SK-N-SH (cell line): ENCODE measurements around the gene ZNF417. TPM values are rescaled to one million over a fixed set of nuclear protein-coding genes. Genes with fewer than 3 reads are reported as not detected.

Experiments
- CTCF ChIA-PET: fragments of 300-600, 350-600 bp; formaldehyde crosslinking; extraction: SDS; loops from one replicate; lab custom pipeline; 2021; lab: Yijun Ruan, JAX
- POLR2A ChIA-PET: fragments of 350-600 bp; sonication (Branson Sonifier 250); formaldehyde crosslinking; extraction: SDS; loops from one replicate; lab custom pipeline; 2020; ENCODE audit warnings: antibody characterized with exemption, inconsistent platforms; lab: Yijun Ruan, JAX
- DNase-seq: peaks from one replicate; pipeline ENCODE4 v3.0.0; 2012
- H2AFZ ChIP-seq: fragments of 200-600 bp; sonication (generic); 2 replicates; pipeline ENCODE4 v1.8.1; 2016; ENCODE audit warnings: antibody characterized with exemption, mild to moderate bottlenecking, low read depth
- H3F3A ChIP-seq: fragments of 200-600 bp; sonication (generic); replicated peaks from 2 replicates; pipeline ENCODE3; 2016; ENCODE audit warnings: antibody characterized with exemption, mild to moderate bottlenecking; ENCODE audit not compliant: insufficient read depth
- H3K27ac ChIP-seq, 2 experiments: fragments of 200-500 bp in 1 of 2; fragments of 200-600 bp in 1 of 2; sonication (Bioruptor generic) in 1 of 2; sonication (generic), shearing (Covaris generic) in 1 of 2; 2 replicates each; pipeline versions ENCODE4 v1.5.1 to v1.6.1; 2014 to 2016; ENCODE audit warnings: low read depth in 2 of 2, inconsistent platforms in 1 of 2, low read length in 1 of 2, mild to moderate bottlenecking in 1 of 2, mixed read lengths in 1 of 2
- H3K27me3 ChIP-seq: fragments of 200-600 bp; sonication (generic), shearing (Covaris generic); 2 replicates; pipeline ENCODE4 v1.6.1; 2016; ENCODE audit warnings: mixed run types; ENCODE audit not compliant: insufficient read depth
- H3K36me3 ChIP-seq, 2 experiments: fragments of 200-500 bp in 1 of 2; fragments of 200-600 bp in 1 of 2; sonication (Bioruptor generic) in 1 of 2; sonication (generic) in 1 of 2; replicated peaks in 1 of 2; 2 replicates each; pipeline versions ENCODE3 to v1.5.1; 2014 to 2016; ENCODE audit warnings: low read length in 1 of 2, mild to moderate bottlenecking in 1 of 2; ENCODE audit not compliant: insufficient read depth in 2 of 2, control insufficient read depth in 1 of 2
- H3K4me1 ChIP-seq, 2 experiments: fragments of 200-500 bp in 1 of 2; fragments of 200-600 bp in 1 of 2; sonication (Bioruptor generic) in 1 of 2; sonication (generic), shearing (Covaris generic) in 1 of 2; 2 replicates each; pipeline versions ENCODE4 v1.5.1 to v1.6.1; 2014 to 2016; ENCODE audit warnings: low read depth in 1 of 2, low read length in 1 of 2, mixed run types in 1 of 2; ENCODE audit not compliant: insufficient read depth in 2 of 2, control insufficient read depth in 1 of 2
- H3K4me2 ChIP-seq: fragments of 200-600 bp; sonication (generic), shearing (Covaris generic); 2 replicates; pipeline ENCODE4 v1.6.1; 2017; ENCODE audit warnings: mixed run types
- H3K4me3 ChIP-seq, 2 experiments: fragments of 200-500 bp in 1 of 2; fragments of 200-600 bp in 1 of 2; sonication (Bioruptor generic) in 1 of 2; sonication (generic), shearing (Covaris generic) in 1 of 2; 2 replicates each; pipeline versions ENCODE4 v1.5.1 to v1.8.1; 2014 to 2016; ENCODE audit warnings: low read depth in 2 of 2, inconsistent platforms in 1 of 2, low read length in 1 of 2, mild to moderate bottlenecking in 1 of 2, mixed read lengths in 1 of 2, moderate library complexity in 1 of 2
- H3K79me2 ChIP-seq: fragments of 200-600 bp; sonication (generic); 2 replicates; pipeline ENCODE4 v1.8.1; 2017; ENCODE audit warnings: mild to moderate bottlenecking; ENCODE audit not compliant: insufficient read depth
- H3K9ac ChIP-seq: fragments of 200-600 bp; sonication (generic); 2 replicates; pipeline ENCODE4 v1.6.1; 2017; ENCODE audit warnings: mixed run types
- H3K9me2 ChIP-seq: fragments of 200-600 bp; sonication (generic); 2 replicates; pipeline ENCODE4 v1.6.1; 2017; ENCODE audit warnings: mixed run types
- H3K9me3 ChIP-seq: fragments of 200-600 bp; sonication (generic); 2 replicates; pipeline ENCODE4 v1.6.1; 2017; ENCODE audit warnings: mixed run types, mild to moderate bottlenecking, moderate library complexity
- H4K20me1 ChIP-seq: fragments of 200-600 bp; sonication (generic); 2 replicates; pipeline ENCODE4 v1.6.1; 2017; ENCODE audit warnings: mild to moderate bottlenecking, mixed run types; ENCODE audit not compliant: insufficient read depth
- ELF1 ChIP-seq: IDR thresholded peaks from 2 replicates; pipeline ENCODE4 v1.4.0; 2012
- EZH2phosphoT487 ChIP-seq: fragments of 200-600 bp; sonication (generic); IDR thresholded peaks from 2 replicates; pipeline ENCODE4 v1.6.1; 2017; ENCODE audit warnings: low read depth, mixed run types, mild to moderate bottlenecking, antibody characterized with exemption, moderate library complexity, borderline replicate concordance
- FOSL2 ChIP-seq: IDR thresholded peaks from 2 replicates; pipeline ENCODE4 v1.4.0; 2012; ENCODE audit warnings: low read depth, mild to moderate bottlenecking, moderate library complexity, borderline replicate concordance
- FOXM1 ChIP-seq: IDR thresholded peaks from 2 replicates; pipeline ENCODE4 v1.4.0; 2012; ENCODE audit warnings: low read depth, mild to moderate bottlenecking
- GABPA ChIP-seq: IDR thresholded peaks from 2 replicates; pipeline ENCODE4 v1.4.0; 2012; ENCODE audit warnings: low read depth, mild to moderate bottlenecking
- JUND ChIP-seq: IDR thresholded peaks from 2 replicates; pipeline ENCODE4 v1.4.0; 2012
- NRF1 ChIP-seq: IDR thresholded peaks from 2 replicates; pipeline ENCODE4 v1.6.1; 2012; ENCODE audit warnings: low read depth, mild to moderate bottlenecking, low read length
- RAD21 ChIP-seq: IDR thresholded peaks from 2 replicates; pipeline ENCODE4 v1.6.1; 2012; ENCODE audit warnings: mild to moderate bottlenecking, low read length
- RCOR1 ChIP-seq: fragments of 150-350 bp; IDR thresholded peaks from 2 replicates; pipeline ENCODE4 v1.6.1; 2017; ENCODE audit warnings: antibody characterized with exemption, low read length
- RFX5 ChIP-seq: IDR thresholded peaks from 2 replicates; pipeline ENCODE4 v1.6.1; 2012; ENCODE audit warnings: mild to moderate bottlenecking, improper control_type of control experiment, low read length
- SIN3A ChIP-seq: IDR thresholded peaks from 2 replicates; pipeline ENCODE4 v1.6.1; 2012; ENCODE audit warnings: low read depth, mild to moderate bottlenecking, low read length, moderate library complexity, borderline replicate concordance
- WGBS: methylation state at CpG from one replicate; pipeline ENCODE4 v1.1.6; 2017; ENCODE audit warnings: low lambda C conversion rate; 5-methylcytosine and 5-hydroxymethylcytosine counted together
- polyA plus RNA-seq, 3 experiments: library from polyadenylated mRNA; depleted of rRNA; stranded (reverse); fragments of >200 nt; gene quantifications; 2 replicates each; pipeline ENCODE4 v1.2.3, GENCODE V29; 2012
- TF ChIP-seq, protein P1 (sequence below): IDR thresholded peaks from 2 replicates; pipeline ENCODE4 v1.6.1; 2012; ENCODE audit warnings: mild to moderate bottlenecking, low read depth, low read length, moderate library complexity
- TF ChIP-seq, protein P2 (sequence below): IDR thresholded peaks from 2 replicates; pipeline ENCODE4 v1.4.0; 2012; ENCODE audit warnings: low read depth
- TF ChIP-seq, protein P3 (sequence below): fragments of 150-350 bp; IDR thresholded peaks from 2 replicates; pipeline ENCODE4 v1.6.1; 2016; ENCODE audit warnings: mild to moderate bottlenecking, low read depth, low read length
- TF ChIP-seq, protein P4 (sequence below): IDR thresholded peaks from 2 replicates; pipeline ENCODE4 v1.4.0; 2012; ENCODE audit warnings: low read depth, borderline replicate concordance
- TF ChIP-seq, protein P5 (sequence below): IDR thresholded peaks from 2 replicates; pipeline ENCODE4; 2012

Gene ZNF417
- polyA plus RNA-seq, 1 of the 3 experiments (the other 2 are of a cell fraction) = 1.7 TPM

DNA sequence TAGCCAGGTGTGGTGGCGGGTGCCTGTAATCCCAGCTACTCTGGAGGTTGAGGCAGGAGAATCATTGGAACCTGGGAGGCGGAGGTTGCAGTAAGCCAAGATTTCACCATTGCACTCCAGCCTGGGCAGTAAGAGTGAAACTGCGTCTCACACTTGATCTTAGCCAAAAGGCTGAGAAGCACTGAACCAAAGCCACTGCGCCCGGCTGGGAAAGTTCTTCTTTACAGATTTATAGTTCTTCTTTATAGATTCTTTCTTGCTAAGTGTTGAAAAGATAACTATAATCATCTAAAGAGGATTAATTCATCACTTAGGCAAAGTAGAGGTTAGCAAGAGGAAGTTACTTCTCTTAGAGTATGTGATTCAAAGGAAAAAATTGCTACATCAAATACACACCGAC is 11.1 kb downstream of the ZNF417 start (continued):
- TF ChIP-seq, protein P1, sequence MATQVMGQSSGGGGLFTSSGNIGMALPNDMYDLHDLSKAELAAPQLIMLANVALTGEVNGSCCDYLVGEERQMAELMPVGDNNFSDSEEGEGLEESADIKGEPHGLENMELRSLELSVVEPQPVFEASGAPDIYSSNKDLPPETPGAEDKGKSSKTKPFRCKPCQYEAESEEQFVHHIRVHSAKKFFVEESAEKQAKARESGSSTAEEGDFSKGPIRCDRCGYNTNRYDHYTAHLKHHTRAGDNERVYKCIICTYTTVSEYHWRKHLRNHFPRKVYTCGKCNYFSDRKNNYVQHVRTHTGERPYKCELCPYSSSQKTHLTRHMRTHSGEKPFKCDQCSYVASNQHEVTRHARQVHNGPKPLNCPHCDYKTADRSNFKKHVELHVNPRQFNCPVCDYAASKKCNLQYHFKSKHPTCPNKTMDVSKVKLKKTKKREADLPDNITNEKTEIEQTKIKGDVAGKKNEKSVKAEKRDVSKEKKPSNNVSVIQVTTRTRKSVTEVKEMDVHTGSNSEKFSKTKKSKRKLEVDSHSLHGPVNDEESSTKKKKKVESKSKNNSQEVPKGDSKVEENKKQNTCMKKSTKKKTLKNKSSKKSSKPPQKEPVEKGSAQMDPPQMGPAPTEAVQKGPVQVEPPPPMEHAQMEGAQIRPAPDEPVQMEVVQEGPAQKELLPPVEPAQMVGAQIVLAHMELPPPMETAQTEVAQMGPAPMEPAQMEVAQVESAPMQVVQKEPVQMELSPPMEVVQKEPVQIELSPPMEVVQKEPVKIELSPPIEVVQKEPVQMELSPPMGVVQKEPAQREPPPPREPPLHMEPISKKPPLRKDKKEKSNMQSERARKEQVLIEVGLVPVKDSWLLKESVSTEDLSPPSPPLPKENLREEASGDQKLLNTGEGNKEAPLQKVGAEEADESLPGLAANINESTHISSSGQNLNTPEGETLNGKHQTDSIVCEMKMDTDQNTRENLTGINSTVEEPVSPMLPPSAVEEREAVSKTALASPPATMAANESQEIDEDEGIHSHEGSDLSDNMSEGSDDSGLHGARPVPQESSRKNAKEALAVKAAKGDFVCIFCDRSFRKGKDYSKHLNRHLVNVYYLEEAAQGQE = no peak
- TF ChIP-seq, protein P2, sequence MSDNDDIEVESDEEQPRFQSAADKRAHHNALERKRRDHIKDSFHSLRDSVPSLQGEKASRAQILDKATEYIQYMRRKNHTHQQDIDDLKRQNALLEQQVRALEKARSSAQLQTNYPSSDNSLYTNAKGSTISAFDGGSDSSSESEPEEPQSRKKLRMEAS = no peak
- TF ChIP-seq RCOR1 = no peak
- no peak for TF ChIP-seq SIN3A
- TF ChIP-seq, protein P3, sequence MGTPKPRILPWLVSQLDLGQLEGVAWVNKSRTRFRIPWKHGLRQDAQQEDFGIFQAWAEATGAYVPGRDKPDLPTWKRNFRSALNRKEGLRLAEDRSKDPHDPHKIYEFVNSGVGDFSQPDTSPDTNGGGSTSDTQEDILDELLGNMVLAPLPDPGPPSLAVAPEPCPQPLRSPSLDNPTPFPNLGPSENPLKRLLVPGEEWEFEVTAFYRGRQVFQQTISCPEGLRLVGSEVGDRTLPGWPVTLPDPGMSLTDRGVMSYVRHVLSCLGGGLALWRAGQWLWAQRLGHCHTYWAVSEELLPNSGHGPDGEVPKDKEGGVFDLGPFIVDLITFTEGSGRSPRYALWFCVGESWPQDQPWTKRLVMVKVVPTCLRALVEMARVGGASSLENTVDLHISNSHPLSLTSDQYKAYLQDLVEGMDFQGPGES = no peak
- TF ChIP-seq FOXM1 = no peak
- TF ChIP-seq, protein P4, sequence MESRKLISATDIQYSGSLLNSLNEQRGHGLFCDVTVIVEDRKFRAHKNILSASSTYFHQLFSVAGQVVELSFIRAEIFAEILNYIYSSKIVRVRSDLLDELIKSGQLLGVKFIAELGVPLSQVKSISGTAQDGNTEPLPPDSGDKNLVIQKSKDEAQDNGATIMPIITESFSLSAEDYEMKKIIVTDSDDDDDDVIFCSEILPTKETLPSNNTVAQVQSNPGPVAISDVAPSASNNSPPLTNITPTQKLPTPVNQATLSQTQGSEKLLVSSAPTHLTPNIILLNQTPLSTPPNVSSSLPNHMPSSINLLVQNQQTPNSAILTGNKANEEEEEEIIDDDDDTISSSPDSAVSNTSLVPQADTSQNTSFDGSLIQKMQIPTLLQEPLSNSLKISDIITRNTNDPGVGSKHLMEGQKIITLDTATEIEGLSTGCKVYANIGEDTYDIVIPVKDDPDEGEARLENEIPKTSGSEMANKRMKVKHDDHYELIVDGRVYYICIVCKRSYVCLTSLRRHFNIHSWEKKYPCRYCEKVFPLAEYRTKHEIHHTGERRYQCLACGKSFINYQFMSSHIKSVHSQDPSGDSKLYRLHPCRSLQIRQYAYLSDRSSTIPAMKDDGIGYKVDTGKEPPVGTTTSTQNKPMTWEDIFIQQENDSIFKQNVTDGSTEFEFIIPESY = no peak
- TF ChIP-seq RFX5 = no peak

DNA sequence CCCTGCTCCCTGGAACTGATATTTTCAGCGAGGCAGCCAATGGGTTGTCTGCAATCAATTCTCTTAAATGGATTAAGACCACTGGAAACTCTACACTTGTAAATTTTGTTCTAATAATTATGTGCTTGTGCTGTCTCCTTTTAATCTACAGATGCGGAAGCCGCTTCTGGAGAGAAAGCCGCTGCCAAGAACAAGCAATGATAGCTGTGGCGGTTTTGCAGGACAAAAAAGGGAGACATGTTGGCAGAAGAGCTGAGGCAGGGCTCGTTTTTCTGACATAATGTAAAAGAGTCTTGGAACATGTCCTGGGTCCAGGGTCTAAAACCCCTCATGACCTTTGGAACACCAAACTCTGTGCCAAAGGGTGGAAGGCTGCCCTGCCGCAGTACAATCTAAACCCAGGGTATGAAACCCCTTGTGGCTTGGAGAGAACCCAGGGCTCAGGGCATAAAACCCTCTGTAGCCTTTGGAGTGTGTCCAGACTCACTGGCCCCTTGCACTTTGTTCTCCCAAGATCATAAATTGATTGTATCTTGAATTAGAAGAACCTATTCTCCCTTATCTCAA is 12.7 kb downstream of the ZNF417 start:
- Histone ChIP-seq H2AFZ (no peak overlapping the region), H3K4me3 (no peak overlapping the region), H4K20me1 (no peaks in the 10 kb centered on the region), H3K9ac (no peak overlapping the region), H3K4me2 (no peak overlapping the region), H3K9me3 (0 out of 2 replicates have a peak, but pooled peaks cover 6% of the 10 kb centered on the region), H3F3A (no peaks in the 10 kb centered on the region), H3K27me3 (no peaks in the 10 kb centered on the region), H3K36me3 (peaks cover 6 to 26% of the 10 kb centered on the region in 2 experiments), H3K4me1 (no peaks in the 10 kb centered on the region), H3K9me2 (no peaks in the 10 kb centered on the region), H3K79me2 (peaks cover 3% of the 10 kb centered on the region; the same call in 1 of the 2 replicates), H3K27ac (no peak overlapping the region)
- ChIA-PET POLR2A (no interaction called here), CTCF (interaction anchor here (1.2 kb wide), 1 partner anchor 16 kb away, joined by 3 read pairs; no protein-coding TSS in a partner anchor)
- 68% methylated on average over 6 of the region's 7 CpGs for WGBS
- no peak for DNase-seq
- TF ChIP-seq, protein P2 = no peak
- TF ChIP-seq ELF1 (no peak), EZH2phosphoT487 (no peak), RAD21 (no peak), RCOR1 (no peak), NRF1 (no peak), FOSL2 (no peak), GABPA (no peak), JUND (no peak)
- TF ChIP-seq, protein P3 = no peak
- TF ChIP-seq, protein P1 = no peak
- TF ChIP-seq, protein P5, sequence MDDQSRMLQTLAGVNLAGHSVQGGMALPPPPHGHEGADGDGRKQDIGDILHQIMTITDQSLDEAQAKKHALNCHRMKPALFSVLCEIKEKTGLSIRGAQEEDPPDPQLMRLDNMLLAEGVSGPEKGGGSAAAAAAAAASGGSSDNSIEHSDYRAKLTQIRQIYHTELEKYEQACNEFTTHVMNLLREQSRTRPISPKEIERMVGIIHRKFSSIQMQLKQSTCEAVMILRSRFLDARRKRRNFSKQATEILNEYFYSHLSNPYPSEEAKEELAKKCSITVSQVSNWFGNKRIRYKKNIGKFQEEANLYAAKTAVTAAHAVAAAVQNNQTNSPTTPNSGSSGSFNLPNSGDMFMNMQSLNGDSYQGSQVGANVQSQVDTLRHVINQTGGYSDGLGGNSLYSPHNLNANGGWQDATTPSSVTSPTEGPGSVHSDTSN = no peak
